GM23338 (cell line): ENCODE measurements around the gene SUPT3H. TPM values are rescaled to one million over a fixed set of nuclear protein-coding genes. Genes with fewer than 3 reads are reported as not detected.

Experiments
- ATAC-seq: fragments of 200-7000 bp; cut with Tn5 transposase; 3 replicates; pipeline ENCODE4 v1.9.1; 2020
- DNase-seq: peaks from one replicate; pipeline ENCODE4 v3.0.0-alpha.2; 2015; ENCODE audit warnings: low spot score
- H2AFZ ChIP-seq: fragments of 200-600 bp; sonication (generic); 2 replicates; pipeline ENCODE4 v1.8.0; 2016; ENCODE audit warnings: antibody characterized with exemption, mild to moderate bottlenecking, moderate library complexity
- H3F3A ChIP-seq: fragments of 200-600 bp; sonication (generic); replicated peaks from 2 replicates; pipeline ENCODE4 v1.8.0; 2017; ENCODE audit warnings: antibody characterized with exemption, mixed run types, low read depth
- H3K27ac ChIP-seq: fragments of 200-600 bp; sonication (generic); 2 replicates; pipeline ENCODE4 v1.6.1; 2016; ENCODE audit warnings: low read depth
- H3K27me3 ChIP-seq: fragments of 200-600 bp; sonication (generic); 2 replicates; pipeline ENCODE4 v1.8.0; 2016; ENCODE audit warnings: mild to moderate bottlenecking, mixed run types, moderate library complexity; ENCODE audit not compliant: insufficient read depth
- H3K36me3 ChIP-seq: fragments of 200-600 bp; sonication (generic); 2 replicates; pipeline ENCODE4 v1.8.0; 2016; ENCODE audit warnings: mild to moderate bottlenecking; ENCODE audit not compliant: insufficient read depth
- H3K4me1 ChIP-seq: fragments of 200-600 bp; sonication (generic); 2 replicates; pipeline ENCODE4 v1.8.0; 2016; ENCODE audit warnings: mild to moderate bottlenecking, moderate library complexity; ENCODE audit not compliant: insufficient read depth
- H3K4me2 ChIP-seq: fragments of 200-600 bp; sonication (generic); 2 replicates; pipeline ENCODE4 v1.7.1; 2017; ENCODE audit warnings: mixed run types
- H3K4me3 ChIP-seq: fragments of 200-600 bp; sonication (generic); 2 replicates; pipeline ENCODE4 v1.6.1; 2016; ENCODE audit warnings: mixed run types
- H3K79me2 ChIP-seq: fragments of 200-600 bp; sonication (generic); replicated peaks from 2 replicates; pipeline ENCODE4 v1.8.0; 2017; ENCODE audit warnings: mild to moderate bottlenecking; ENCODE audit not compliant: insufficient read depth
- H3K9me2 ChIP-seq: fragments of 200-600 bp; sonication (generic); 2 replicates; pipeline ENCODE4 v1.8.0; 2017; ENCODE audit not compliant: insufficient read depth
- H4K20me1 ChIP-seq: fragments of 200-600 bp; sonication (generic); replicated peaks from 2 replicates; pipeline ENCODE4 v1.8.0; 2017; ENCODE audit warnings: mild to moderate bottlenecking; ENCODE audit not compliant: insufficient read depth
- H3K27ac Mint-ChIP-seq: 2 replicates; pipeline ENCODE4 v1.8.0; 2020; ENCODE audit warnings: inconsistent platforms, mild to moderate bottlenecking, moderate library complexity, mixed read lengths
- H3K27me3 Mint-ChIP-seq: 3 replicates; pipeline ENCODE4 v1.8.0; 2022; ENCODE audit warnings: low read depth, mild to moderate bottlenecking, moderate library complexity, mixed read lengths, inconsistent platforms; ENCODE audit not compliant: insufficient read depth, poor library complexity
- H3K36me3 Mint-ChIP-seq: 3 replicates; pipeline ENCODE4 v1.8.0; 2021; ENCODE audit warnings: low read depth, mild to moderate bottlenecking, inconsistent platforms, moderate library complexity, mixed read lengths
- H3K4me1 Mint-ChIP-seq: 3 replicates; pipeline ENCODE4 v1.8.0; 2020; ENCODE audit warnings: mild to moderate bottlenecking, inconsistent platforms, mixed read lengths
- H3K4me3 Mint-ChIP-seq: 3 replicates; pipeline ENCODE4 v1.8.0; 2021; ENCODE audit warnings: moderate library complexity, mild to moderate bottlenecking, inconsistent platforms, mixed read lengths
- H3K9me3 Mint-ChIP-seq: 3 replicates; pipeline ENCODE4 v1.8.0; 2020; ENCODE audit warnings: moderate library complexity, mild to moderate bottlenecking, inconsistent platforms, mixed read lengths
- EZH2 ChIP-seq: fragments of 200-600 bp; sonication (generic); IDR thresholded peaks from one replicate; pipeline ENCODE4 v1.8.0; 2017; ENCODE audit warnings: antibody characterized with exemption, mild to moderate bottlenecking, low read depth; ENCODE audit not compliant: unreplicated experiment
- NANOG ChIP-seq: IDR thresholded peaks from 2 replicates; pipeline ENCODE4 v1.6.1; 2016; ENCODE audit warnings: antibody characterized with exemption, borderline replicate concordance
- POLR2AphosphoS5 ChIP-seq: IDR thresholded peaks from 2 replicates; pipeline ENCODE4 v1.6.1; 2016; ENCODE audit warnings: antibody characterized with exemption, low read depth
- STAT1 ChIP-seq: IDR thresholded peaks from one replicate; pipeline ENCODE4 v1.6.1; 2016; ENCODE audit warnings: antibody characterized with exemption; ENCODE audit not compliant: unreplicated experiment
- ZNF114 ChIP-seq: fragments of 250-450 bp; sonication (Bioruptor Pico); IDR thresholded peaks from 2 replicates; pipeline ENCODE4 v1.5.0; 2020; ENCODE audit warnings: mild to moderate bottlenecking, moderate library complexity
- ZNF331 ChIP-seq: fragments of 250-450 bp; sonication (Bioruptor Pico); IDR thresholded peaks from 2 replicates; pipeline ENCODE4 v1.5.0; 2020; ENCODE audit warnings: low read depth, mild to moderate bottlenecking, moderate library complexity
- polyA plus RNA-seq: library from polyadenylated mRNA; unstranded; fragments of >200 nt; fragmentation: Nextera tagmentation; extraction: Ambion mirVana; gene quantifications from 2 replicates; pipeline ENCODE4 v1.2.1, GENCODE V29; 2016
- total RNA-seq: library from RNA; depleted of rRNA; stranded (reverse); fragments of >200 nt; shearing (Covaris generic); gene quantifications from 2 replicates; pipeline ENCODE4 v1.2.3, GENCODE V29; 2014
- TF ChIP-seq, protein P1 (sequence below): IDR thresholded peaks from 2 replicates; pipeline ENCODE4 v1.6.1; 2016; ENCODE audit warnings: antibody characterized with exemption
- TF ChIP-seq, protein P2 (sequence below): IDR thresholded peaks from one replicate; pipeline ENCODE4 v1.6.1; 2018; ENCODE audit warnings: antibody characterized with exemption; ENCODE audit not compliant: unreplicated experiment

Gene SUPT3H
- total and polyA plus RNA-seq, 2 experiments from 2014 or later, result 11.4 to 30.1 TPM

DNA sequence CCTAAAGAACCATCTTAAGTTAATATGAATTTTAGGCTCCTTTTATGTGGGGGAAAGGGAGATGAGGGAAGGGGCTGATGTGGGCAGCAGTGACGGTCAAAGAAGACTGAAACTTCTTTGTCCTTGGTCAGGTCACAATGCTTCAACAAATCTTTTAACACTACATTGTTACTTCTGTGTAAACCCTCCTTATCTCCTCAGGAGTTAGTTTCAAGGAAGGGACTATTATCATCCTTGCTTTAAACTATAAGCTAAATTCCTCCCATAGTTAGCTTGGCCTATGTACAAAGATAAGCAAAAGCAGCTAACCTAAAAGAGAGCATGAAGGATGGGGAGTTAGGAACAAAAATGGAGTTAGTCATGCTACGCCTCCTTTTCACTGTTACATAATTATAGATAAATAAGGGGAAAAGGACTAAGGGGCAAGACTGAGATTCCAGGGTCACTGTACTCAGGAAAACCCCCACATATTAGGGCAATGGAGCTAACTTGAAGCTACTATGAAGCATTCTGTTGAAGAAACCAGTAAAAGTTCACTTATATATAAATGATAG is 222.3 kb downstream of the SUPT3H start:
- H3K9me2 ChIP-seq, result no peaks in the 10 kb centered on the region
- H3K4me2 ChIP-seq, result no peak overlapping the region
- no peak overlapping the region for H3K4me3 ChIP-seq
- DNase-seq (no peak), ATAC-seq (no peak)
- H3F3A ChIP-seq, result no peaks in the 10 kb centered on the region
- no peaks in the 10 kb centered on the region for H3K27me3 ChIP-seq
- H3K4me1 Mint-ChIP-seq, result peaks cover 3% of the 10 kb centered on the region; the same call in 1 of the 3 replicates
- H3K4me3 Mint-ChIP-seq, result no peak overlapping the region
- H3K27ac ChIP-seq, result no peak overlapping the region
- H3K9me3 Mint-ChIP-seq, result no peaks in the 10 kb centered on the region
- no peaks in the 10 kb centered on the region for H3K36me3 ChIP-seq
- no peaks in the 10 kb centered on the region for H3K36me3 Mint-ChIP-seq
- no peaks in the 10 kb centered on the region for H3K27me3 Mint-ChIP-seq
- H4K20me1 ChIP-seq, result no peaks in the 10 kb centered on the region
- no peak for TF ChIP-seq ZNF331 (CRISPR knock-in tag)
- H3K79me2 ChIP-seq, result no peaks in the 10 kb centered on the region
- no peak overlapping the region for H2AFZ ChIP-seq
- H3K27ac Mint-ChIP-seq, result no peak overlapping the region
- 0 out of 2 replicates have a peak, but pooled peaks cover 3% of the 10 kb centered on the region for H3K4me1 ChIP-seq

DNA sequence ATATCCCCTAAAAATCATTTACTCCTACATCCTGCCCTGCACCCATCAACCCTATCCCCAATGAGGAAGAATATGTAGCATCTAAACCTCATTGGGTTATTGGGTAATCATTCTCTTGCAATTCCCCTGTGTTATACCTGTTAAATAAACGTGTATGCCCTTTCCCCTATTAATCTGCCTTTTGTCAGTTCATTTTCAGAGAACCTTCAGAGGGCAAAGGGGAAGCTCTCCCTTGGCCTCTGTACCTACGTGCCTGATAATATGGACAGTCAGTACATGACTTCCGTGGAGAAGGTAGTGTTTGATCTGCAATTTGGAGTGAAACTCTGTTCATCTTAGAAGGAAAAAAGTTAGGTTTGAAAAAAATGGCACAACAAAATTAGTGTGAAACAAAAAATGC is 223.1 kb downstream of the SUPT3H start:
- Histone ChIP-seq H3K4me1 (0 out of 2 replicates have a peak, but pooled peaks cover 3% of the 10 kb centered on the region), H3F3A (no peaks in the 10 kb centered on the region), H3K79me2 (no peaks in the 10 kb centered on the region), H3K27me3 (no peaks in the 10 kb centered on the region), H3K9me2 (no peaks in the 10 kb centered on the region), H2AFZ (no peak overlapping the region), H4K20me1 (no peaks in the 10 kb centered on the region), H3K4me2 (no peak overlapping the region), H3K36me3 (no peaks in the 10 kb centered on the region), H3K27ac (no peak overlapping the region), H3K4me3 (no peak overlapping the region)
- no peak for DNase-seq
- no peak for ATAC-seq
- TF ChIP-seq STAT1 (no peak), ZNF114 (CRISPR knock-in tag) (no peak), ZNF331 (CRISPR knock-in tag) (no peak)
- TF ChIP-seq, protein P1, sequence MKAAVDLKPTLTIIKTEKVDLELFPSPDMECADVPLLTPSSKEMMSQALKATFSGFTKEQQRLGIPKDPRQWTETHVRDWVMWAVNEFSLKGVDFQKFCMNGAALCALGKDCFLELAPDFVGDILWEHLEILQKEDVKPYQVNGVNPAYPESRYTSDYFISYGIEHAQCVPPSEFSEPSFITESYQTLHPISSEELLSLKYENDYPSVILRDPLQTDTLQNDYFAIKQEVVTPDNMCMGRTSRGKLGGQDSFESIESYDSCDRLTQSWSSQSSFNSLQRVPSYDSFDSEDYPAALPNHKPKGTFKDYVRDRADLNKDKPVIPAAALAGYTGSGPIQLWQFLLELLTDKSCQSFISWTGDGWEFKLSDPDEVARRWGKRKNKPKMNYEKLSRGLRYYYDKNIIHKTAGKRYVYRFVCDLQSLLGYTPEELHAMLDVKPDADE, result no peak
- Mint-ChIP-seq H3K36me3 (no peaks in the 10 kb centered on the region), H3K4me1 (peaks cover 3% of the 10 kb centered on the region; the same call in 1 of the 3 replicates), H3K27me3 (no peaks in the 10 kb centered on the region), H3K27ac (no peak overlapping the region), H3K9me3 (no peaks in the 10 kb centered on the region), H3K4me3 (no peak overlapping the region)

DNA sequence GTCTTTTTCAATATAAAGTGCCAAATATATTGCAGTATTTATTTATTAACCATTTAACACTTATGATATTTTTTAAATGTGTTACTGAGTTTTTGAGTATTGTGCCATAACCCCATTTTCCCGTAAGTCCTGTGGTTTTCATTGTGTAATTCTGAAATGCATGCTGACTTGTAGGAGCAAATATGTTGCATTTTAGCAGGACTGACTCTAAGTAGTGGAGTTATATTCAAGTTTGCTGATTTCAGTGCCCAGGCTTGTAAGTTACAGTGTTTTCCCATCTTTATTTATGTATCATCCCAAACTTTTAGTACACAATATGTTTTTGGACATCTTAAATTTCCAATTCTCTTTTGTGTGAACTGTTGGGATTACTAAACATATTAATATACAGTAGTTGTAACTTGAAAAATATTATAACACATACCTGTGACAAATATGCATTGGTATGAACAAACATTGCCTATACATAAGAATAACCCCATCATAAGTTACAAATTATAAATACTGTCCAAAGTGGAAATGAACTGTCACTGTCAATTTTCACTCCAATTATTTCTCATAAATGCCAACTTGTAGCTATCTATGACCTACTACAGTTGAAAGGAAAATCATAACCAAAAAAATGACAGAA is 228.9 kb downstream of the SUPT3H start:
- Histone ChIP-seq H3K4me1 (no peaks in the 10 kb centered on the region), H2AFZ (no peak overlapping the region), H3F3A (no peaks in the 10 kb centered on the region), H3K9me2 (no peaks in the 10 kb centered on the region), H3K4me3 (no peak overlapping the region), H3K27me3 (no peaks in the 10 kb centered on the region), H3K36me3 (no peaks in the 10 kb centered on the region), H4K20me1 (no peaks in the 10 kb centered on the region), H3K4me2 (no peak overlapping the region), H3K27ac (no peak overlapping the region), H3K79me2 (no peaks in the 10 kb centered on the region; the same call in 1 of the 2 replicates)
- H3K9me3 Mint-ChIP-seq, result peaks cover 9% of the 10 kb centered on the region
- ATAC-seq (no peak), DNase-seq (no peak)
- no peak overlapping the region for H3K27ac Mint-ChIP-seq
- H3K27me3 Mint-ChIP-seq, result no peaks in the 10 kb centered on the region
- H3K36me3 Mint-ChIP-seq, result peaks cover 12% of the 10 kb centered on the region; the same call in 1 of the 3 replicates
- H3K4me3 Mint-ChIP-seq, result no peak overlapping the region
- H3K4me1 Mint-ChIP-seq, result no peaks in the 10 kb centered on the region
- TF ChIP-seq, protein P2, sequence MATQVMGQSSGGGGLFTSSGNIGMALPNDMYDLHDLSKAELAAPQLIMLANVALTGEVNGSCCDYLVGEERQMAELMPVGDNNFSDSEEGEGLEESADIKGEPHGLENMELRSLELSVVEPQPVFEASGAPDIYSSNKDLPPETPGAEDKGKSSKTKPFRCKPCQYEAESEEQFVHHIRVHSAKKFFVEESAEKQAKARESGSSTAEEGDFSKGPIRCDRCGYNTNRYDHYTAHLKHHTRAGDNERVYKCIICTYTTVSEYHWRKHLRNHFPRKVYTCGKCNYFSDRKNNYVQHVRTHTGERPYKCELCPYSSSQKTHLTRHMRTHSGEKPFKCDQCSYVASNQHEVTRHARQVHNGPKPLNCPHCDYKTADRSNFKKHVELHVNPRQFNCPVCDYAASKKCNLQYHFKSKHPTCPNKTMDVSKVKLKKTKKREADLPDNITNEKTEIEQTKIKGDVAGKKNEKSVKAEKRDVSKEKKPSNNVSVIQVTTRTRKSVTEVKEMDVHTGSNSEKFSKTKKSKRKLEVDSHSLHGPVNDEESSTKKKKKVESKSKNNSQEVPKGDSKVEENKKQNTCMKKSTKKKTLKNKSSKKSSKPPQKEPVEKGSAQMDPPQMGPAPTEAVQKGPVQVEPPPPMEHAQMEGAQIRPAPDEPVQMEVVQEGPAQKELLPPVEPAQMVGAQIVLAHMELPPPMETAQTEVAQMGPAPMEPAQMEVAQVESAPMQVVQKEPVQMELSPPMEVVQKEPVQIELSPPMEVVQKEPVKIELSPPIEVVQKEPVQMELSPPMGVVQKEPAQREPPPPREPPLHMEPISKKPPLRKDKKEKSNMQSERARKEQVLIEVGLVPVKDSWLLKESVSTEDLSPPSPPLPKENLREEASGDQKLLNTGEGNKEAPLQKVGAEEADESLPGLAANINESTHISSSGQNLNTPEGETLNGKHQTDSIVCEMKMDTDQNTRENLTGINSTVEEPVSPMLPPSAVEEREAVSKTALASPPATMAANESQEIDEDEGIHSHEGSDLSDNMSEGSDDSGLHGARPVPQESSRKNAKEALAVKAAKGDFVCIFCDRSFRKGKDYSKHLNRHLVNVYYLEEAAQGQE, result no peak
- TF ChIP-seq STAT1 (no peak), NANOG (no peak), ZNF114 (CRISPR knock-in tag) (no peak), EZH2 (no peak), POLR2AphosphoS5 (no peak)
- TF ChIP-seq, protein P1, result no peak
